ENCODE data around the gene KRTAP13-1. TPM values are rescaled to one million over a fixed set of nuclear protein-coding genes. Genes with fewer than 3 reads are reported as not detected.

Gene KRTAP13-1
- total RNA-seq, 1 experiment from 2014 or later, result not detected

Other genes starting within 250 kb of the KRTAP13-1 start
- not detected in 2 replicates for gene CLDN17, start 229.2 kb upstream of the KRTAP13-1 start, total RNA-seq (2014; rRNA removed; shearing (Covaris generic))
- not detected in 2 replicates for gene CLDN8, start 179.9 kb upstream of the KRTAP13-1 start, total RNA-seq (2014; rRNA removed; shearing (Covaris generic))
- not detected in 2 replicates for gene KRTAP24-1, start 113.1 kb upstream of the KRTAP13-1 start, total RNA-seq (2014; rRNA removed; shearing (Covaris generic))
- not detected in 2 replicates for gene KRTAP25-1, start 106.5 kb upstream of the KRTAP13-1 start, total RNA-seq (2014; rRNA removed; shearing (Covaris generic))
- gene KRTAP26-1, start 75.7 kb upstream of the KRTAP13-1 start, total RNA-seq (2014; rRNA removed; shearing (Covaris generic)), result not detected in 2 replicates
- not detected in 2 replicates for gene KRTAP27-1, start 58.3 kb upstream of the KRTAP13-1 start, total RNA-seq (2014; rRNA removed; shearing (Covaris generic))
- not detected in 2 replicates for gene KRTAP23-1, start 47.4 kb upstream of the KRTAP13-1 start, total RNA-seq (2014; rRNA removed; shearing (Covaris generic))
- not detected in 2 replicates for gene KRTAP13-2, start 23.8 kb upstream of the KRTAP13-1 start, total RNA-seq (2014; rRNA removed; shearing (Covaris generic))
- not detected in 2 replicates for gene KRTAP13-3, start 29.9 kb downstream of the KRTAP13-1 start, total RNA-seq (2014; rRNA removed; shearing (Covaris generic))
- gene KRTAP13-4, start 34.2 kb downstream of the KRTAP13-1 start, total RNA-seq (2014; rRNA removed; shearing (Covaris generic)), result not detected in 2 replicates
- not detected in 2 replicates for gene KRTAP15-1, start 44.2 kb downstream of the KRTAP13-1 start, total RNA-seq (2014; rRNA removed; shearing (Covaris generic))
- not detected in 2 replicates for gene KRTAP19-1, start 84.3 kb downstream of the KRTAP13-1 start, total RNA-seq (2014; rRNA removed; shearing (Covaris generic))
- not detected in 2 replicates for gene KRTAP19-2, start 91.4 kb downstream of the KRTAP13-1 start, total RNA-seq (2014; rRNA removed; shearing (Covaris generic))
- gene KRTAP19-3, start 96.0 kb downstream of the KRTAP13-1 start, total RNA-seq (2014; rRNA removed; shearing (Covaris generic)), result not detected in 2 replicates
- not detected in 2 replicates for gene KRTAP19-4, start 101.1 kb downstream of the KRTAP13-1 start, total RNA-seq (2014; rRNA removed; shearing (Covaris generic))
- not detected in 2 replicates for gene KRTAP19-5, start 106.1 kb downstream of the KRTAP13-1 start, total RNA-seq (2014; rRNA removed; shearing (Covaris generic))
- gene KRTAP19-6, start 145.8 kb downstream of the KRTAP13-1 start, total RNA-seq (2014; rRNA removed; shearing (Covaris generic)), result not detected in 2 replicates
- not detected in 2 replicates for gene KRTAP19-7, start 165.3 kb downstream of the KRTAP13-1 start, total RNA-seq (2014; rRNA removed; shearing (Covaris generic))
- not detected in 2 replicates for gene KRTAP22-2, start 194.4 kb downstream of the KRTAP13-1 start, total RNA-seq (2014; rRNA removed; shearing (Covaris generic))
- gene KRTAP6-3, start 196.4 kb downstream of the KRTAP13-1 start, total RNA-seq (2014; rRNA removed; shearing (Covaris generic)), result not detected in 2 replicates
- not detected in 2 replicates for gene KRTAP6-2, start 202.9 kb downstream of the KRTAP13-1 start, total RNA-seq (2014; rRNA removed; shearing (Covaris generic))
- gene KRTAP22-1, start 205.1 kb downstream of the KRTAP13-1 start, total RNA-seq (2014; rRNA removed; shearing (Covaris generic)), result not detected in 2 replicates
- not detected in 2 replicates for gene KRTAP6-1, start 217.9 kb downstream of the KRTAP13-1 start, total RNA-seq (2014; rRNA removed; shearing (Covaris generic))
- not detected in 2 replicates for gene KRTAP20-1, start 220.4 kb downstream of the KRTAP13-1 start, total RNA-seq (2014; rRNA removed; shearing (Covaris generic))
- gene KRTAP20-4, start 224.6 kb downstream of the KRTAP13-1 start, total RNA-seq (2014; rRNA removed; shearing (Covaris generic)), result not detected in 2 replicates
- gene KRTAP20-2, start 239.2 kb downstream of the KRTAP13-1 start, total RNA-seq (2014; rRNA removed; shearing (Covaris generic)), result not detected in 2 replicates
- gene KRTAP20-3, start 246.8 kb downstream of the KRTAP13-1 start, total RNA-seq (2014; rRNA removed; shearing (Covaris generic)), result not detected in 2 replicates